Activated CD8-positive, alpha-beta memory T cell treated with anti-CD3 and anti-CD28 coated beads, Interleukin-2, amount 50 U/mL, for 1 hour (primary cell): ENCODE data around the gene TWF2.

Experiments
- DNase-seq: peaks from one replicate; pipeline ENCODE4 v3.0.0-alpha.2; 2020; ENCODE audit errors: extremely low read depth

TWF2 gene

DNA sequence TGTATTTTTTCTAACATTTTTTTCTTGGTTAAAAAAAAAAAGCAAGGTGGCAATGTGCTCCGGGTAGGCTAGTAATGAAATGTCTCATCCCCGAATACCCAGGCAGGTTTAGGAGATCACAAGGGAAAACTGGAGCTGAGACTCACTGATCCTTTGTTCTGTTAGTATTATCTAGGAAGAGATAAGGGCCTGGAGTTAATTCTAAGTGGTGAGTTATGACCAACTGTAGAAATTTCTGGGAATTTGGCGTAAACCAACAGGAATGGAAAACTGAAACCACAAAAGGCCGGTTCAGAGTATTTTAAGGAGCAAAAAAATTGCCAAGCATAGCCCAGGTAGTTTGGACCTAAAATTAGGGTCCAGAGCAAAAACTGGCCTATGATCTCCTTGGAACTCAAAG is 19.0 kb upstream of the TWF2 start:
- DNase-seq, result no peak

DNA sequence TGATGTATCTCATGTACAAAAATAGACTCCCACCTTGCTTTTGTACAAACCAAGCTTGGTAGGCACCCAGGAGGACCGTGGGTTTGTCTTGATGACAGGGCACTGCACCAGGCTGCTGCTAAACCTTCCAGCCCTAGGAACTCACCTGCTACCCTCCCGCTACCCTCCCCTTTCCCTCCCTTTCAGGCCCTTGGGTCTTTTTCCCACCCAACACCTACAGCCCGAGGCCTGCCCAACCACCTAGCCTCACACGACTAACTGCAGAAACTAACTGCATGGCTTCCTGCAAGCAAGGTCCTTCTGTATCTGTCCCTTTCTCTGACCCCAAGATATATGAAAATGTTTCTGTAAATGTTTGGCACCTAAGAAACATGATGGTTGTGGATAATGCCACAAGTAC is 17.7 kb upstream of the TWF2 start:
- no peak for DNase-seq

DNA sequence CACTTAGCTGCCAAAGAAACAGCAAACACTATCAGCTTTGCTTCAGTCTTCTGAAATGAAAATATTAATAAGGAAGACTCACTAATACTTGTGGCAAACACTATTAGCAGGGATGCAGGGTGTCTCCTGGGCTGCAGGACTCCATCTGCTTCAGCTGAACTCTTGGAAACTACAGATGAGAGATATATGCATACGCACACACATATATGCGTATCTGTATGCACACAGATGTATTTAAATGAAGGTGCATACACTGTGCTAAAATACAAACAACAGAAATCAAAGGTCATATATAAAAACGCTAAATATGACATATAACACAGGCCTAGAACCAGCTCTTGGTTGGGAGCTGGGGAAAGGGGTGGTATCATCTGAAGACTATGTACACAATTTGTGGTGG is 17.2 kb upstream of the TWF2 start:
- no peak for DNase-seq

DNA sequence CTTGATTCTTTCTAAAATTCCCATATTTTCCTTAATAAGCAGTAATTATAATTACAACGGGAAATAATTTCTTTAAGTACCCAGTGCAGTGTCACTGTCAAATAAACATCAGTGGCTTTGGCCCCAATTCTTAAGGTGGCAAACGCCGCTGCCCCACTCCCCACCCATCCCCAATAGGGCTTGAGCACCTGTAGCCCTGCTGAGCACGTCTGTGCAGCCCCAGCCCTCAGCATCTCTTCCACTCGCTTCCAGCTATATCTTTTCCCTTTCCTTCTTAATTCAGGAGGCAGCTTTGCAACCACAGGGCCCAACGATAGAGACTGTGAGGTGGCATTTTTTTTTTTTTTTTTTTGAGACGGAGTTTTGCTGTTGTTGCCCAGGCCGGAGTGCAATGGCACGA is 15.7 kb upstream of the TWF2 start:
- no peak for DNase-seq

DNA sequence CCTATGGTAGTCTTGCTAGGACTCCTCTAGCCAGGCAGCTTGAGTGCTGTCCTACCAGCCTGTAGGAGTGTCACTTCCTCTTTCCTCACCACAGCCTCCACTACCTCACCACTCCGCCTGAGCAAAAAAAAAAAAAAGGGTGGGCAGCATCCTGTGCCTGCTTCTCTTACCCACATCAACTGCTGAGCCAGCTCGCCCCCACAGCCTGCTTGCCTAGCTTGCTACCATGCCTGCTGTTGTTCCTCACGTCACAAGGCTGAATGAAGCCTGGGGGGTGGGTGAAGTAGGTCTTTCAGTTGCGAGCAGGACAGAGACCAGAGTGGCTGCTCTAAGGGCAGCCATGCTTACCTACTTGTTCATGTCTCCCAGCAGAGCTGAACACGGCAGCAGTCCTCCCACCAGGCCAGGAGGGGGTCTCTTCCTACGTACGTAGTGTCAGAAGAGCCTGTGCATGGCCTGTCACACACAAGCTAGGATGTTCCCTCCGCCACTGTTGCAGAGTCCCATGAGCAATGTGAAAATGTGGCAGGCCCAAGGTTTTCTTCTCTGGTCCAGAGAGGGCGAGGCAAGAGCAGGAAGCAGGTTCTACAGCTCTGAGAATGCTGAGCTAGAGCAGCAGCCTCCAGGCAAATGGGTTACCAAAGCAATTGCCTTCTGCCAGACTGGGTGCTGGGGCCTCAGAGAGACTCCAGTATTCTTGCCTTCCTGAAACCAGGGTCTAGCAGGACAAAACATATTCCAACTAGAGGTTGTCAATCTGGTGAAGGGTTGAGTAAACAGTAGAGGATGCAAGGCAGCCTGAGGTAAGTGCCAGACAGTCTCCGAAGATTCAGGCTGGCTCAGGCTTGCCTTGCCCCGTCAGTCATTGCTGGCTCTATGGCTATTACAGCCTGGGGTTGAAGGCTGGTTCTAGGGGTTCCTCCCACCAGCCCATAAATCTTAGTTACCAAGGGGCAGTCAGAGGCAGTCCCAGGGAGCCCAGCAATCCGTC is 14.7 kb upstream of the TWF2 start:
- DNase-seq, result peak; percentile 84

DNA sequence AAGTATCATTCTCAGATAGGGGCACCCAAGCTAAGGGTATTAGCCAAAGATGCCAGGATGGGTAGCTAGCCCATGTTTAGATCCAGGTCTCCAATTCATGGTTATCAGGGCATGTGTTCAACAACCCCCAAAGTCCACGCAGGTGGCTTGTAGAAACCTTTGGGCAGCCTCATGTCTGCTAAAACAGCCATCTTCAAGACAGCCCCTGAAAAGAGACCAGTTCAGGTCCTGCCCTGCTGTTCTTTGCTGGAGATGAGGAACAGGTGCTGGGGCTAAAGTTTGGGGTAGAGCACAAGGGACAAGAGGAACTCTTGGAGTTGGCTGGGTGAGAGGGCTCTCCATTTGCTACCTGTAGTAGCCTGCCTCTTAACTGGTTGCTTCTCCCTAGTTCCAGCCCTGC is 11.2 kb upstream of the TWF2 start:
- no peak for DNase-seq

DNA sequence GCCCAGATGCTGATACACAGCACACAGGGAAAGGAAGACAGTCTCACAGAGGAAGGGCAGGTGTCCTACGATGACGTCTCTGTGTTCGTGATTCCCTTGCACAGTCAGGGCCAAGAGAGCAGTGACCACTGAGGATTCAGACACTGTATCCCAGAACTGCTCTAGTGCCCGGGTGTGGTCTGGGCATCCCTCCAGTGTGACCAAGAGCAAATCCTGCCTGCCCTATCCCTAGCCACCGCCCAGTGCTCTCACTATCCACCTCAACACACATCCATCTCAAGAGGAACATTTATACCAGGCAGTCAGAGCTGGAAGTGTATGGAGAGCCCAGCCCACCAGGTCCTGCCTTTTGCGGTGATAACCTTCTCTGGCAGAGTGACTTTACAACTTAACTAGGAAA is 10.7 kb upstream of the TWF2 start:
- no peak for DNase-seq

DNA sequence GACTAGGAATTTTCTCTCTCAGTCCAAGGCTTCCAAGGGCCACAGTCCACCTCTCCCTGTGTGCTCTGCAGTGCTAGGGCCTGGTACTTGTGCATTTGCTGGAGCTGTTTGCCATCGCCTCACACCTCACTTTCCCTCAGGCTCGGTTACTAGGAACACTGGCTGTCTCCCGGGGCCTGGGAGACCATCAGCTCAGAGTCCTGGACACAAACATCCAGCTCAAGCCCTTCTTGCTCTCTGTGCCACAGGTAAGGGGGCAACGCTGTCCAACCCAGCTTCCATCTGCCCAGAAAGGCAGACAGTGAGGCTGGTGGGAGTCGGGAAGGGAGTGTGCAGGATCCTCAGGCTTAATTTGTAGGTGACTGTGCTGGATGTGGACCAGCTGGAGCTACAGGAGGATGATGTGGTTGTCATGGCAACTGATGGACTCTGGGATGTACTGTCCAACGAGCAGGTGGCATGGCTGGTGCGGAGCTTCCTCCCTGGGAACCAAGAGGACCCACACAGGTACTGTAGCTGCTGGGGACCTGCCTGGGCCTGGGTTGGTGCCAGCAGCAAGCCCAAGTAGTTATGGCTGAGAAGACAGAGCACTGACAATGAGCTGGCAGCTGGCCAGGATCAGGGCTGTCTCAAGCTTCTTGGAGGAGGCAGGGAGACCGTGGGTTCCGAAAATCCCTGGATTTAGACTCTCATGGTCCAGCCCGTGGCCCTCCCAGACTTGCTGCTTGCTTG is 10.0 kb upstream of the TWF2 start:
- no peak for DNase-seq

DNA sequence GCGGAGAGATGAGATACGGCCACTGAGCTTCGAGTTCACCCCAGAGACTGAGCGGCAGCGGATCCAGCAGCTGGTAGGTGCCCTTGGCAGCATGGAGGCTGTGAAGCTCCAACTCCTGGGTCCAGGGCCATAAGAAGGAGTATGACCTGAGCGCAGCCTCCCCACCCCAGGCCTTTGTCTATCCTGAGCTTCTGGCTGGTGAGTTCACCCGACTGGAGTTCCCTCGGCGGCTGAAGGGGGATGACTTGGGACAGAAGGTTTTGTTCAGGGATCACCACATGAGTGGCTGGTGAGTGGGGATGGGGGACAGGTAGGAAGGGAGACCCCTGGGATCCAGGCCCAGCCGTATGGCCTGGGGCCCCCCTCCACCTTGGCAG is 9.2 kb upstream of the TWF2 start:
- DNase-seq, result no peak

DNA sequence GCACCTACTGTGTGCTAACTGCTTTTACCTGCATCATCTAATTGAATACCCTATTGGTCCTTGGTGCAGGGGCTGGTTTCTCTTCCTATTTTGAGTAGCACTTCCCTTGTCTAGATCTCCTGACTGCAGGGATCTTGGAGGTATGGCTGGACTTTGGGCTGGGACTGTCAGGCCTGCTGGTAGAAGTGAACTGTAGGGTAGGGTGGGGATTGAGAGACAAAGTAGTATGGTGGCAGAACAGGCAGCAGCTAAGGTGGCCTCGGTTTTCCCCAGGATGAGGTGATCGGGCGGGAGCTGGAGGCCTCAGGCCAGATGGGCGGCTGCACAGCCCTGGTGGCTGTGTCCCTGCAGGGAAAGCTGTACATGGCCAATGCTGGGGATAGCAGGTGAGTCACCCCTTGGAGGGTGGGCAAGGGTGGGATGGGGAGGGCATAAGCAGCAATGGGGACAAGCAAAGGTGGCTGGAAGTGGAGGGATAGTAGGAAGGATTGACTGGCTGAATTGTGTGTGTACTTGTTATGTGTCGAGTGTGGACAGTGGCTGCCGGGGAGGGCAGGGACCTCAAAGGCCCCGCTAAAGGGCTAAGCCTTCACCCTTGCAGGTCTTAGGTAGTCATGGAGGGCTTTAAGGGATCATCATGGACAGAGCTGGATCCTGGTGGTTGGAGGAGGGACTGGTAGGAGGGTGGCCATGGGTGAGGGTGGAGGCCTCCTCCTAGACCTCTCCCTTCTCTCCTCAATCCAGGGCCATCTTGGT is 8.6 kb upstream of the TWF2 start:
- no peak for DNase-seq

DNA sequence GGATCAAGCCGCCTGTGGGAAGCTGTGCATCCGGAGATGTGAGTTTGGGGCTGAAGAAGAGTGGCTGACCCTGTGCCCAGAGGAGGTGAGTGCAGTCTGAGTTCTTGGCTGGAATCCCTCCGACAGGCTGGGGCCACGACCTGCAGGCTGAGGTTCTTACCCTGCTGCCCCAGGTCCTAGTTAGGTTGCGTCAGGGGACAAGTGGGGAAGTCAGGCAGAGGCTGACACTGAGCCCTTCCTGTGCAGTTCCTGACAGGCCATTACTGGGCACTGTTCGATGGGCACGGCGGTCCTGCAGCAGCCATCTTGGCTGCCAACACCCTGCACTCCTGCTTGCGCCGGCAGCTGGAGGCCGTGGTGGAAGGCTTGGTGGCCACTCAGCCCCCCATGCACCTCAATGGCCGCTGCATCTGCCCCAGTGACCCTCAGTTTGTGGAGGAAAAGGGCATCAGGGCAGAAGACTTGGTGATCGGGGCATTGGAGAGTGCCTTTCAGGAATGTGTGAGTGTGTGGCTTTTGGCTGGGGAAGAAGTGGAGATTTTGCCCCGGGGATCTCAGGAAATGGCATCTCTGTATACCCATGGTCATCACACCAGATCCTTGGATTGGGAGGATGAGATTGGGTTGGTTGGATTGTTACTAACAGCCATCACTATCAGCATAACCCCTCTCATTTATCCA is 7.9 kb upstream of the TWF2 start:
- no peak for DNase-seq

DNA sequence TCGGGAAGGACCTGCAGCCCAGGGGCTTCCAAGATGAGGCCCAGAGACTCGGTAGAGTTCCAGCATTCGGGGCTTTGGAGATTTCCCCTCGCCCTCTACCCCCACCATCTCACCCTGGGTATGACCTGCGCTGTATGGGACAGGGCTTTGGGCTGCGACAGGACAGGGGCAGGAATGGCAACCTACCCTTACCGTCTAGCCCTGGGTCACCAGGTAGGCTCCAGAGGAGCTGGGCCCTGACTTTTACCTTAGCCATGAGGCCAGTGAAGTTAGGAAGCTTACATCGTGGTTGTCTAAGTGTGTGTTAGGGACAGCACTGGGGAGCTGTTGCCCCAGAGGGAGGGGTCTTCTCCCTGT is 7.3 kb upstream of the TWF2 start:
- DNase-seq, result no peak

DNA sequence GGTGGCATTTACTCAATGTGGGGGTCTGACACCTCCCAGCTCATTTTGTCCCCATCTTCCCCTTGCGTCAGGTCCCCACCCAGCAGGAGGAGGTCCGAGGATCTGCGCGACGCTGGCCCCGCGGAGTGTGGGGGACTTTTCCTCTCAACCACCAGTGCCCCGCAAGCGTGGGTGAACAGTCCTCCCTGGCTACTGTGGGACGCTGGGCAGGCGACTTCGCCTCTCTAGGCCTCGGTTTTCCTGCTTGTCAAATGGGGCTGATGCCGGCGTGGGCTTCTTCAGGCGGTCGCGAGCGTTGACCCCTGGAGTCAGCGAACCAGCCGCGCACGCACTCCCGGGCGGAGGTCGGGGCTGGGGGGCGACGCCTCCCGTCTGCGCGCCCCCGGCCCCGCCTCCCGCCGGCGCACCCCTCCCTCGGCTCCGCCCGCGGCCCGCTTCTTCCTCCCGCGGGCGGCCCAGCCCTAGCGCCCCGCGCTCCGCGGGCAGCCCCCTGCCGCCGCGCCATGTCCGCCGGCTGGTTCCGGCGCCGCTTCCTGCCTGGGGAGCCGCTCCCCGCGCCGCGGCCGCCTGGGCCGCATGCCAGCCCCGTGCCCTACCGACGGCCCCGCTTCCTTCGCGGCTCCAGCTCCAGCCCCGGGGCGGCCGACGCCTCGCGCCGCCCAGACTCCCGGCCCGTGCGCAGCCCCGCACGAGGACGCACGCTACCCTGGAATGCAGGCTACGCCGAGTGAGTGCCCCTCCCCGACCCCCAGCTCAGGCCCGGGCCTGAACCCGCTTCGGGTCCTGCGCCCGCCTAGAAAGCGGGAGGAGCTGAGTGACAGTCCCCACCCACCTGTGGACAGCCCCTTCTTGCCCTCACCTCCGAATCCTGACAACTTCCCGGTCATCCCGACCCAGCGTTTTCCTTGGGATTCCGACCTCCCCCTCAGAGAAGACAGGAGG is 6.6 kb upstream of the TWF2 start, which contains the start of gene PPM1M:
TSS of gene PPM1M (plus strand) at position 438 of the 942 bp plus-strand sequence. CDS start at position 504, 66 bp downstream.
- DNase-seq, result no peak

DNA sequence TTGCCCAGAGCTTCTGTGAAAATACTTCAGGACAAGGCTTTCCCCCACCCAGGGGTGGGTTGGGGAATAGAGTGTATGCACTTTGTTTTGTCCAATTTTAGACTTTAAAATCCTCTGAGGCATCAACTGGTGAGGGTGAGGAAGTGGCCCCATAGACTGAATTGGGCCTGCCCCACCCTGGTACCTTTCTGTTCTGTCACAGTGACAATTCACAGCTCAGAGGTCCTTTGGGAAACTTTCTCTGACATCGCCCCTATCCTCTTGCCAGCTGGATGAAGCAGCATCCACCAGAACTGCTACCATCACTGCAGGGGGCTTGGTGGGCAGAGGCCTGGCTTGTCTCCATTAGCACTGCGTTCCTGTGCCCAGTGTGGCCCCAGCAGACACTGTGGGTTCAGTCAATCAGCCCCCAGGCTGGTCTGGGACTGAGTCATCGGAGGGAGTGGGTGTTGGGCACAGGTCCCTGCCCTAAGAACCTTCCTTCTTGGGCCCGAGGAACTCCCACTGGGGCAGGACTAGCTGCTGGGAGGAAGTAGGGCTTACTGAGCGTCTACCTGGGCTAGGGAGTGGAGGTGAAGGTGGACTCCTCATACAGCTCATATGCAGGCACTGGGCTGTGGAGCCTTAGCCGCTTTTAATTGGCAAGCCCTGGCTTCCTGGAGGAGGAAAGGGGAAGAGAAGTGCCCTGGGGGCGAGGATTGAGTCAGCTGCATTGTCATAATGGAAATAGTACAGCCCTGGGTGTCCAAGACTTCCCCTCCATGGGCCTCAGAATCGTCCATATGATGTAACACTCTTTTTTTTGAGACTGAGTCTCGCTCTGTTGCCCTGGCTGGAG is 5.1 kb upstream of the TWF2 start:
- DNase-seq, result no peak

DNA sequence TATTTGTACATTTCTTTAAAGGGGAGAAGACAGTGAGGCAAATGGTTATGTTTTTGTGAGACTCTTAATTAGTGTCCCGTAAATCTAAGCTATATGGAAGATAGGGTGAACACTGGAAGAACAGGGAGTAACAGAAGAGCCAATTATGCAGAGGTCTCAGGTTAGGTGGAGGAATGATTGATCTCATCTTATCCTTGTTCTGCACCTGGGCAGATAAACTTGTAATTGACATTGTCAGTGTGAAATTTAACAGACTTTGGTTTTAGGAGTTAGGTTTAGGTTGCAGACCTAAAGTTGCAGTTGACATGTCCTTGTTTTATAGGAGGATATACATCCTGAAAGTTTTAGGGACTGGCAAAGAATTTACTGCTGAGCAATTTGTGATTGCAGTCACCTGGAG is 3.1 kb upstream of the TWF2 start:
- DNase-seq, result no peak

DNA sequence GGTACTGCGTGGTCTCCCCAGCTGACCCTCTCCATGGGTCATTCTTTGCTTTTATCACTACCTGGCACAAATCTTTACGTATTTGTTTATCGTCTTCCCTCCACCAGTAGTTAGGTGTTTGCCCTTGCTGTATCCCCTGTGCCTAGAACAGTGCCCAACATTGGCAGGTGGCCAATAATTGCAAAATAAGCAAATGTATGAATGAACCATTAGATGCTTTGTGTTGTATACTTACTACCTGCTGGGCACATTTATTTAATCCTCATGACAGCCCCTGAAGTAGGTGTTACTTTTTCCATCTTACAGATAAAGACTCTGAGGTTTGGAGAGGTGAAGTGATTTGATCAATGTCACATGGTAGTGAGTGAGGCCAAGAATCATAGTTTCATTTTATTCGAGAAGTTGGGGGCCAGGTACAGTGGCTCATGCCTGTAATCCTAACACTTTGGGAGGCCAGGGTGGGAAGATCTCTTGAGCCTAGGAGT is 2.0 kb upstream of the TWF2 start:
- no peak for DNase-seq

DNA sequence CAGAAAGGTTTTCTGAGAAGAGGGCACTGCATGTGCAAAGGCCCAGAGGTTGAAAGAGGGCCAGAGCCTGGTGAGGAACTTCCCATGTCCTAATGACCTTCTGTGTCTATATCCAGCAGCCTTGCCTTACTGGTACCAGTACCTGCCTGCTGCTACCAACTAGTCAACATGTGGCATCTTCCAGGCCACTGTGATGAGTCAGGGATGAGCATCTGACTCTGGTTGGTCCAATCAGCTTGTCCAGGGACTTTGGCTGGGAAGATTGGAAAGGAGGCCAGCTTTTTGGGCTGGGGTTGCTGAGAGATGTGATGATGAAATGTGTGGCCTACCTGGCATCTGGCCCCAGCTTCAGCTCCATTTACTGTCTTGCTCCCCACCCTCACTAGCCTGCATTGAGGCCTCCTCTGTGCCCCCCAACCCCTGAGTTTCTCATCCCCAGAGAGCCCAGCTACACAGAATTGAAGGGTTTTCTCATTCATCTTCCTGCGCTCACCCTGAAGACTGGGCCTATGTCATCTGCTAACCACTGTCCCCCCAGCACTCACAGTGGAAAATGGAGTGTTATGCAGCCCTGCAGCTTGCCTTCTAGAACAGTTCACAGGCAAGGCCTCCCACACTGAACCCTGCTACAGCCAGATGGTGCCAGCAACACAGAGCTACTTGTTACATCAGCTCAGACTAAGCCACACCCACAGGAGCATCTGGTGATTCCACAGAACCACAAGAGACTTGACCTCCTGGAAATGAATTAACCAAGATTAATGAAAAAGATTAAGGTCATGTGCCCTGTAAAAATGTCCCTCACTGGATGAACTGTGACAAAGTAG is 1.3 kb upstream of the TWF2 start:
- no peak for DNase-seq

DNA sequence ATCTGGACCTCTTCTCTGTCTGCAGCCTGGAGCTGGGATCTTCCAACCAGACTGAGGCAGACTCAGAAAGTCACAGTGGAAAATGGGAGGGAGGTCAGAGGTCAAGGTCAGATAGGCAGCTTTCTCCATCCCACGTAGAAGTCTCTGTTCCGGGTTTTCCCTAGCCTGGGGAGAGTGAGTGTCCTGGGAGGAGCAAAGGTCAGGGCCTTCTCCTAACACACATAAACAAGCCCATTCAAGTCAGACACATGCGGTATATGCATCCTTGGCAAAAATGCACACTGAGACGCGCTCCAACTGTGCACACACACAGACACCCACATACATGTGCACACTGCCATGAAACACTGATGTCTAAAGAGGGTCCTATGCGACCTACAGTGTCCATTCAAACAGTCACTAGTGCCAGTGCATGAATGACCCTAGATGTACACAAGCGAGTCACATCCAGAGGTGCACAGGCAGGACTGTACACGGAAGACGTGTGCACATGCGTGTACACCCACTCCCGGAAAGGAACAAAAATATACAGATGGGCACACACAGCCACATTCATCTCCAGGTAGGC is 681 bp downstream of the TWF2 start:
- DNase-seq, result no peak
